CD14-positive monocyte (primary cell): Measurements from ENCODE around the gene CDK4. TPM values are rescaled to one million over a fixed set of nuclear protein-coding genes. Genes with fewer than 3 reads are reported as not detected.

ENCODE experiments used
- DNase-seq, 3 donors: peaks; one replicate each; pipeline ENCODE4 v3.0.0-alpha.2; 2011 to 2022
- H2AFZ ChIP-seq: 2 replicates; pipeline ENCODE4 v1.6.0; 2012; ENCODE audit warnings: mild to moderate bottlenecking, low read depth, low read length, inconsistent platforms; ENCODE audit not compliant: insufficient read depth, poor library complexity, severe bottlenecking
- H3K27ac ChIP-seq, 2 donors: 1 replicate in 1 of 2; 2 replicates in 1 of 2; pipeline ENCODE4 v1.5.1; 2012 to 2013; ENCODE audit warnings: low read length in 2 of 2, control low read depth in 1 of 2, inconsistent platforms in 1 of 2, low read depth in 1 of 2, mild to moderate bottlenecking in 1 of 2
- H3K27me3 ChIP-seq, 2 donors: one replicate each; pipeline versions ENCODE4 v1.6.0 to v1.6.1; 2011 to 2013; ENCODE audit warnings: low read length in 2 of 2; ENCODE audit not compliant: control insufficient read depth in 2 of 2, insufficient read depth in 2 of 2
- H3K36me3 ChIP-seq, 2 donors: replicated peaks in 1 of 2; 1 replicate in 1 of 2; 2 replicates in 1 of 2; pipeline versions ENCODE4 v1.5.1 to v1.6.1; 2012 to 2013; ENCODE audit warnings: low read length in 2 of 2, control low read depth in 1 of 2, inconsistent platforms in 1 of 2, mild to moderate bottlenecking in 1 of 2; ENCODE audit not compliant: insufficient read depth in 2 of 2, control insufficient read depth in 1 of 2
- H3K4me1 ChIP-seq, 2 donors: 1 replicate in 1 of 2; 2 replicates in 1 of 2; pipeline versions ENCODE4 v1.5.1 to v1.6.1; 2012 to 2013; ENCODE audit warnings: low read length in 2 of 2, control low read depth in 1 of 2, inconsistent platforms in 1 of 2, mild to moderate bottlenecking in 1 of 2, moderate library complexity in 1 of 2; ENCODE audit not compliant: insufficient read depth in 2 of 2, control insufficient read depth in 1 of 2
- H3K4me2 ChIP-seq: replicated peaks from 2 replicates; pipeline ENCODE3; 2012; ENCODE audit warnings: low read length, moderate library complexity, mild to moderate bottlenecking; ENCODE audit not compliant: poor library complexity, severe bottlenecking; ENCODE audit errors: extremely low read depth
- H3K4me3 ChIP-seq, 3 experiments: fragments of 200-600 bp in 1 of 3; sonication (generic) in 1 of 3; replicated peaks in 1 of 3; 1 replicate in 2 of 3; 2 replicates in 1 of 3; pipeline ENCODE4 v1.5.1; 2011 to 2013; ENCODE audit warnings: low read length in 3 of 3, mild to moderate bottlenecking in 3 of 3, control low read depth in 2 of 3, low read depth in 2 of 3, inconsistent platforms in 1 of 3, moderate library complexity in 1 of 3
- H3K79me2 ChIP-seq: 2 replicates; pipeline ENCODE4 v1.6.0; 2012; ENCODE audit warnings: mild to moderate bottlenecking, control low read depth, inconsistent platforms, low read length, moderate library complexity; ENCODE audit not compliant: insufficient read depth
- H3K9ac ChIP-seq: 2 replicates; pipeline ENCODE4 v1.6.0; 2017; ENCODE audit warnings: low read length, mild to moderate bottlenecking; ENCODE audit not compliant: insufficient read depth, poor library complexity, severe bottlenecking
- H3K9me3 ChIP-seq, 2 donors: replicated peaks in 1 of 2; 1 replicate in 1 of 2; 2 replicates in 1 of 2; pipeline versions ENCODE4 v1.5.1 to v1.6.1; 2012 to 2013; ENCODE audit warnings: low read length in 2 of 2, control low read depth in 1 of 2; ENCODE audit not compliant: control insufficient read depth in 1 of 2, insufficient read depth in 1 of 2
- H4K20me1 ChIP-seq: 2 replicates; pipeline ENCODE4 v1.6.0; 2012; ENCODE audit warnings: mild to moderate bottlenecking, low read length, control low read depth, moderate library complexity; ENCODE audit not compliant: insufficient read depth
- H3K27ac Mint-ChIP-seq, 7 donors: one replicate each; pipeline ENCODE4 v1.8.0; 2020; ENCODE audit warnings: mild to moderate bottlenecking in 7 of 7, mixed read lengths in 7 of 7, moderate library complexity in 6 of 7, inconsistent platforms in 2 of 7
- H3K27me3 Mint-ChIP-seq, 3 donors: one replicate each; pipeline ENCODE4 v1.8.0; 2021 to 2022; ENCODE audit warnings: low read depth in 3 of 3, mild to moderate bottlenecking in 3 of 3, mixed read lengths in 3 of 3, moderate library complexity in 3 of 3, inconsistent platforms in 1 of 3
- H3K36me3 Mint-ChIP-seq, 2 donors: one replicate each; pipeline ENCODE4 v1.8.0; 2020; ENCODE audit warnings: mixed read lengths in 2 of 2, inconsistent platforms in 1 of 2, mild to moderate bottlenecking in 1 of 2
- H3K4me1 Mint-ChIP-seq: one replicate; pipeline ENCODE4 v1.8.0; 2020; ENCODE audit warnings: mild to moderate bottlenecking, mixed read lengths
- H3K4me3 Mint-ChIP-seq, 2 donors: one replicate each; pipeline ENCODE4 v1.8.0; 2020; ENCODE audit warnings: mild to moderate bottlenecking in 2 of 2, mixed read lengths in 2 of 2, moderate library complexity in 1 of 2
- H3K9me3 Mint-ChIP-seq, 7 donors: one replicate each; pipeline ENCODE4 v1.8.0; 2020 to 2022; ENCODE audit warnings: mixed read lengths in 7 of 7, mild to moderate bottlenecking in 6 of 7, moderate library complexity in 6 of 7, inconsistent platforms in 2 of 7
- CTCF ChIP-seq: fragments of 200-600 bp; IDR thresholded peaks from one replicate; pipeline ENCODE4 v1.8.0; 2022; ENCODE audit warnings: antibody characterized with exemption, mild to moderate bottlenecking
- WGBS: methylation state at CpG from one replicate; pipeline ENCODE4 v1.1.5; 2013; ENCODE audit warnings: missing lambda C conversion rate; ENCODE audit not compliant: insufficient coverage; 5-methylcytosine and 5-hydroxymethylcytosine counted together
- intact Hi-C, 2 donors: fragments of 100-400 bp; cut with micrococcal nuclease; formaldehyde crosslinking; loops; one replicate each; pipeline versions ENCODE4 v1.15.0 to v1.15.1; 2023
- polyA plus RNA-seq, 3 donors: library from polyadenylated mRNA; depleted of rRNA in 1 of 3; unstranded in 2 of 3; stranded (reverse) in 1 of 3; fragments of 300-500 nt in 2 of 3; fragments of >200 nt in 1 of 3; fragmentation: Illumina TruSeq in 2 of 3; gene quantifications; 1 replicate in 2 of 3; 2 replicates in 1 of 3; pipeline ENCODE4 v1.2.3, GENCODE V29; 2012 to 2021

Gene CDK4
- polyA plus RNA-seq, 3 donors: 26.2 to 38.4 (median 27.4) TPM

GRCh38 chr12:57718641-57719528, 33.2 kb downstream of the CDK4 start:
- H3K4me1 Mint-ChIP-seq: no peaks in the 10 kb centered on the region
- H3K27ac Mint-ChIP-seq: peak overlapping the region in 1 of 7 donors; percentile 62
- Histone ChIP-seq H2AFZ (no peak overlapping the region), H3K4me2 (no peak overlapping the region), H3K4me1 (no peaks in the 10 kb centered on the region), H3K9me3 (no peaks in the 10 kb centered on the region), H3K4me3 (no peak overlapping the region), H3K27ac (no peak overlapping the region), H3K36me3 (peaks cover 77 to 79% of the 10 kb centered on the region in 2 donors), H3K27me3 (no peaks in the 10 kb centered on the region), H3K79me2 (no peaks in the 10 kb centered on the region), H4K20me1 (peaks cover 12% of the 10 kb centered on the region), H3K9ac (no peak overlapping the region)
- no peak for DNase-seq
- 97% methylated on average over 8 of the region's 15 CpGs for WGBS
- H3K36me3 Mint-ChIP-seq: peaks cover 69 to 75% of the 10 kb centered on the region in 2 donors
- no peak overlapping the region for H3K4me3 Mint-ChIP-seq
- no peak for TF ChIP-seq CTCF
- H3K9me3 Mint-ChIP-seq: peaks cover 0 to 2% (median 0%) of the 10 kb centered on the region in 7 donors
- intact Hi-C loops: no loop called here
- no peaks in the 10 kb centered on the region for H3K27me3 Mint-ChIP-seq

- no peak overlapping the region for H3K27ac ChIP-seq
- Mint-ChIP-seq H3K27ac (no peak overlapping the region), H3K9me3 (peaks cover 0 to 2% (median 0%) of the 10 kb centered on the region in 7 donors), H3K27me3 (no peaks in the 10 kb centered on the region), H3K36me3 (peaks cover 72 to 83% of the 10 kb centered on the region in 2 donors), H3K4me3 (no peak overlapping the region), H3K4me1 (no peaks in the 10 kb centered on the region)
- H3K9ac ChIP-seq: no peak overlapping the region
- H2AFZ ChIP-seq: no peak overlapping the region
- no peaks in the 10 kb centered on the region for H3K9me3 ChIP-seq
- H3K4me1 ChIP-seq: no peaks in the 10 kb centered on the region
- H3K79me2 ChIP-seq: peaks cover 2% of the 10 kb centered on the region
- H4K20me1 ChIP-seq: peaks cover 20% of the 10 kb centered on the region
- no peak overlapping the region for H3K4me2 ChIP-seq
- no peak for TF ChIP-seq CTCF
- H3K36me3 ChIP-seq: peaks cover 85 to 88% of the 10 kb centered on the region in 2 donors
- DNase-seq: no peak
- H3K27me3 ChIP-seq: no peaks in the 10 kb centered on the region
- intact Hi-C loops: no loop called here
- WGBS: 96% methylated on average over 13 of the region's 22 CpGs
- no peak overlapping the region for H3K4me3 ChIP-seq
These were observed 34.1 kb downstream of the CDK4 start for GRCh38 chr12:57717846-57718640.
